ENCODE data around the gene GIPC2.

- TF ChIP-seq POLR2A (IDR thresholded peaks at IDR 0.05; ENCODE audit: low read length) = no peak
- no peak for TF ChIP-seq GATA1 (IDR thresholded peaks at IDR 0.05; ENCODE audit: low read depth, low read length)
These were observed 87.2 kb downstream of the GIPC2 start for GRCh38 chr1:78132948-78133322.
